ENCODE data around the gene SMAD7. TPM values are rescaled to one million over a fixed set of nuclear protein-coding genes. Genes with fewer than 3 reads are reported as not detected.
A peak's percentile ranks its signal among the peaks of the same experiment; 100 is the strongest.

Gene SMAD7
- total RNA-seq, 4 donors from 2014 or later: 9.1 to 13.4 (median 10.8) TPM

- H3K9me3 ChIP-seq: no peaks in the 10 kb centered on the region
- H3K36me3 ChIP-seq: no peaks in the 10 kb centered on the region
- ATAC-seq: no peak
- TF ChIP-seq CTCF (IDR thresholded peaks at IDR 0.05 in 4 of 5, conservative IDR thresholded peaks at IDR 0.05 in 1 of 5) (no peak), POLR2A (IDR thresholded peaks at IDR 0.05) (no peak)
- peaks cover 28 to 31% of the 10 kb centered on the region in 2 donors for H3K4me1 ChIP-seq
- H3K4me3 ChIP-seq: no peak overlapping the region
- intact Hi-C loops (cut with DNase I; ENCODE audit: low total_unique reads): loop anchor here (10.0 kb wide), 2 partner anchors 283 to 857 kb away; partner anchors contain the start of gene ACAA2
- peak overlapping the region in 2 of 4 donors; percentile 83 to 96 for H3K27ac ChIP-seq
- in situ Hi-C loops (cut with MboI; ENCODE audit: low sequenced_read_pairs in 4 of 4): loop anchor here in 1 of 4 donors (25.0 kb wide), 1 partner anchor 270 kb away; no protein-coding TSS in a partner anchor
- DNase-seq: no peak
- no peaks in the 10 kb centered on the region for H3K27me3 ChIP-seq
Observed at GRCh38 chr18:48957616-48958015, 6.9 kb upstream of the SMAD7 start.

- ATAC-seq (no peak), DNase-seq (no peak)
- Histone ChIP-seq H3K4me3 (no peak overlapping the region), H3K27me3 (no peaks in the 10 kb centered on the region), H3K36me3 (no peaks in the 10 kb centered on the region), H3K27ac (peak overlapping the region; percentile 82 to 96 (median 86)), H3K9me3 (no peaks in the 10 kb centered on the region), H3K4me1 (peaks cover 28 to 31% of the 10 kb centered on the region in 2 donors)
- in situ Hi-C loops (cut with MboI; ENCODE audit: low sequenced_read_pairs in 4 of 4) (loop anchor here in 1 of 4 donors (25.0 kb wide), 1 partner anchor 270 kb away; no protein-coding TSS in a partner anchor), intact Hi-C loops (cut with DNase I; ENCODE audit: low total_unique reads) (loop anchor here (10.0 kb wide), 2 partner anchors 282 to 858 kb away; partner anchors contain the start of gene ACAA2)
- TF ChIP-seq POLR2A (IDR thresholded peaks at IDR 0.05) (no peak), CTCF (IDR thresholded peaks at IDR 0.05 in 4 of 5, conservative IDR thresholded peaks at IDR 0.05 in 1 of 5) (no peak)
Observed at GRCh38 chr18:48957136-48957535, 6.4 kb upstream of the SMAD7 start.

GRCh38 chr18:48956356-48956755, 5.6 kb upstream of the SMAD7 start:
- DNase-seq (no peak), ATAC-seq (no peak)
- TF ChIP-seq POLR2A (IDR thresholded peaks at IDR 0.05) (no peak), CTCF (IDR thresholded peaks at IDR 0.05 in 4 of 5, conservative IDR thresholded peaks at IDR 0.05 in 1 of 5) (no peak)
- in situ Hi-C loops (cut with MboI; ENCODE audit: low sequenced_read_pairs in 4 of 4) (loop anchor here in 1 of 4 donors (25.0 kb wide), 1 partner anchor 269 kb away; no protein-coding TSS in a partner anchor), intact Hi-C loops (cut with DNase I; ENCODE audit: low total_unique reads) (loop anchor here (1.0 to 10.0 kb wide), 3 partner anchors 19 to 858 kb away; partner anchors contain the start of gene ACAA2)
- no peaks in the 10 kb centered on the region for H3K36me3 ChIP-seq
- H3K27me3 ChIP-seq: no peaks in the 10 kb centered on the region
- peaks cover 28 to 31% of the 10 kb centered on the region in 2 donors for H3K4me1 ChIP-seq
- H3K27ac ChIP-seq: peak overlapping the region; percentile 82 to 96 (median 86)
- H3K9me3 ChIP-seq: no peaks in the 10 kb centered on the region
- no peak overlapping the region for H3K4me3 ChIP-seq

- H3K27me3 ChIP-seq: no peaks in the 10 kb centered on the region
- TF ChIP-seq CTCF (IDR thresholded peaks at IDR 0.05 in 4 of 5, conservative IDR thresholded peaks at IDR 0.05 in 1 of 5) (peak in 2 of 5 experiments; percentile 7 to 19), POLR2A (IDR thresholded peaks at IDR 0.05) (peak in 1 of 2 donors; percentile 6)
- H3K36me3 ChIP-seq: no peaks in the 10 kb centered on the region
- DNase-seq (peak; percentile 68 to 89), ATAC-seq (peak; percentile 49 to 54)
- no peak overlapping the region for H3K4me3 ChIP-seq
- intact Hi-C loops (cut with DNase I; ENCODE audit: low total_unique reads): loop anchor here (1.0 to 10.0 kb wide), 3 partner anchors 19 to 859 kb away; partner anchors contain the start of gene ACAA2
- no peaks in the 10 kb centered on the region for H3K9me3 ChIP-seq
- peak overlapping the region; percentile 82 to 96 (median 86) for H3K27ac ChIP-seq
- H3K4me1 ChIP-seq: peaks cover 28 to 31% of the 10 kb centered on the region in 2 donors
- in situ Hi-C loops (cut with MboI; ENCODE audit: low sequenced_read_pairs in 4 of 4): loop anchor here in 1 of 4 donors (25.0 kb wide), 1 partner anchor 269 kb away; no protein-coding TSS in a partner anchor
Observed at GRCh38 chr18:48955830-48956261, 5.1 kb upstream of the SMAD7 start.

Measured in gastrocnemius medialis (tissue), 4 donors.